Activated CD4-positive, CD25-positive, alpha-beta regulatory T cell (primary cell): ENCODE data around the gene DEAF1.
"Not testable (repeated sequence)": the region's sequence is repeated elsewhere in the genome, so short reads cannot be mapped to it uniquely, and the experiment has no call there.

ENCODE experiments used
- DNase-seq, 4 experiments: peaks; one replicate each; lab custom pipeline; 2025; lab: John Stamatoyannopoulos, UW

The DEAF1 gene

GRCh38 chr11:679271-680207 is 15.5 kb downstream of the DEAF1 start:
- DNase-seq: no peak

- no peak for DNase-seq
Measured at GRCh38 chr11:678297-678696, 16.7 kb downstream of the DEAF1 start.

GRCh38 chr11:674406-674805 is 20.6 kb downstream of the DEAF1 start:
- DNase-seq: no peak

- no peak for DNase-seq
Measured at GRCh38 chr11:673866-674265, 21.2 kb downstream of the DEAF1 start.

- no peak for DNase-seq
Measured at GRCh38 chr11:665704-666281, 29.2 kb downstream of the DEAF1 start.

GRCh38 chr11:665062-665703 is 29.8 kb downstream of the DEAF1 start:
- DNase-seq: no peak

- no peak for DNase-seq
Measured at GRCh38 chr11:662689-663274, 32.2 kb downstream of the DEAF1 start.

GRCh38 chr11:660681-661444 is 34.2 kb downstream of the DEAF1 start:
- DNase-seq: no peak

- DNase-seq: no peak
Measured at GRCh38 chr11:660281-660680, 34.7 kb downstream of the DEAF1 start.

GRCh38 chr11:659532-660085 is 35.4 kb downstream of the DEAF1 start:
- no peak for DNase-seq

- DNase-seq: no peak
Measured at GRCh38 chr11:657691-658126, 37.3 kb downstream of the DEAF1 start.

GRCh38 chr11:656866-657265 is 38.2 kb downstream of the DEAF1 start:
- DNase-seq: no peak

GRCh38 chr11:656426-656825 is 38.6 kb downstream of the DEAF1 start:
- no peak for DNase-seq

- DNase-seq: no peak
Measured at GRCh38 chr11:655036-655726, 39.8 kb downstream of the DEAF1 start.

- DNase-seq: not testable (repeated sequence)
Measured at GRCh38 chr11:654444-654843, 40.6 kb downstream of the DEAF1 start.

- no peak for DNase-seq
Measured at GRCh38 chr11:653837-654236, 41.2 kb downstream of the DEAF1 start.

- not testable (repeated sequence) for DNase-seq
Measured at GRCh38 chr11:653136-653535, 41.9 kb downstream of the DEAF1 start.

GRCh38 chr11:650482-650881 is 44.5 kb downstream of the DEAF1 start:
- no peak for DNase-seq

- not testable (repeated sequence) for DNase-seq
Measured at GRCh38 chr11:647672-648158, 47.3 kb downstream of the DEAF1 start.

GRCh38 chr11:646214-646613 is 48.8 kb downstream of the DEAF1 start:
- no peak for DNase-seq

- DNase-seq: no peak
Measured at GRCh38 chr11:645536-645935, 49.5 kb downstream of the DEAF1 start.
